22Rv1 (cell line): ENCODE results near the gene LCT.

Experiments used
- ZFX ChIP-seq: fragments of 450-650 bp; IDR thresholded peaks from 2 replicates; pipeline ENCODE4 v1.6.1; 2017; ENCODE audit warnings: antibody characterized with exemption, borderline replicate concordance
- TF ChIP-seq, protein P1 (sequence below): fragments of 450-650 bp; IDR thresholded peaks from 2 replicates; pipeline ENCODE4 v1.5.1; 2017; ENCODE audit warnings: mild to moderate bottlenecking

- TF ChIP-seq, protein P1, sequence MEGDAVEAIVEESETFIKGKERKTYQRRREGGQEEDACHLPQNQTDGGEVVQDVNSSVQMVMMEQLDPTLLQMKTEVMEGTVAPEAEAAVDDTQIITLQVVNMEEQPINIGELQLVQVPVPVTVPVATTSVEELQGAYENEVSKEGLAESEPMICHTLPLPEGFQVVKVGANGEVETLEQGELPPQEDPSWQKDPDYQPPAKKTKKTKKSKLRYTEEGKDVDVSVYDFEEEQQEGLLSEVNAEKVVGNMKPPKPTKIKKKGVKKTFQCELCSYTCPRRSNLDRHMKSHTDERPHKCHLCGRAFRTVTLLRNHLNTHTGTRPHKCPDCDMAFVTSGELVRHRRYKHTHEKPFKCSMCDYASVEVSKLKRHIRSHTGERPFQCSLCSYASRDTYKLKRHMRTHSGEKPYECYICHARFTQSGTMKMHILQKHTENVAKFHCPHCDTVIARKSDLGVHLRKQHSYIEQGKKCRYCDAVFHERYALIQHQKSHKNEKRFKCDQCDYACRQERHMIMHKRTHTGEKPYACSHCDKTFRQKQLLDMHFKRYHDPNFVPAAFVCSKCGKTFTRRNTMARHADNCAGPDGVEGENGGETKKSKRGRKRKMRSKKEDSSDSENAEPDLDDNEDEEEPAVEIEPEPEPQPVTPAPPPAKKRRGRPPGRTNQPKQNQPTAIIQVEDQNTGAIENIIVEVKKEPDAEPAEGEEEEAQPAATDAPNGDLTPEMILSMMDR = no peak
- TF ChIP-seq ZFX = no peak
Observed at GRCh38 chr2:135885709-135886108, 48.7 kb upstream of the LCT start.
